NB4 (cell line): ENCODE measurements around the gene FBXO41.
A peak's percentile ranks its signal among the peaks of the same experiment; 100 is the strongest.

ENCODE experiments used
- DNase-seq: peaks from one replicate; pipeline ENCODE4 v3.0.0; 2010; ENCODE audit warnings: low read depth
- H3K4me3 ChIP-seq: one replicate; pipeline ENCODE4 v1.5.1; 2011; ENCODE audit warnings: mild to moderate bottlenecking, low read depth, low read length, moderate library complexity
- MYC ChIP-seq: IDR thresholded peaks from 2 replicates; pipeline ENCODE4 v1.6.1; 2011; ENCODE audit warnings: low read depth, low read length
- POLR2A ChIP-seq: IDR thresholded peaks from 2 replicates; pipeline ENCODE4 v1.6.1; 2011; ENCODE audit warnings: mild to moderate bottlenecking; ENCODE audit not compliant: insufficient read length; ENCODE audit errors: extremely low read depth
- TF ChIP-seq, protein P1 (sequence below): IDR thresholded peaks from 2 replicates; pipeline ENCODE4 v1.6.1; 2011; ENCODE audit warnings: low read depth, low read length
- TF ChIP-seq, protein P2 (sequence below): IDR thresholded peaks from one replicate; pipeline ENCODE4 v1.5.1; 2012; ENCODE audit warnings: low read depth, low read length

FBXO41 gene

DNA sequence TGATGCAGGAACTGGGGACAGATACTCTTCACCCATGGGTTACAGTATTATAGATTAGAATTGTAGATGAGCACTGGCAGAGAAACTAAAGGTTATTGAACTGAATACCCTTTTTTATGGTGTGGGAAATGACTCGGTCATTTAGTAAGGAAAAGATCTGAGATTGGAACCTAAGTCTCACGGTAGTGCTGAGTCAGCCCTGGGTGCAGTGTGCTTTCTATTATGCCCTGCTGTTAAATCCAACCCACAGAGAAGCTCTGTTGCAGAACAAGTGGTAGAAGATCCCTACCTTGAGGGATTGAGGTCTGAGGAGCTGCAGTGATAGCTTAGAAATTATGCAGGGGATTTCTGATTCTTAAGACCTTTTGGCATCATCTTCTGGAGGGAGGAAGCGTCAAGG is 37.4 kb downstream of the FBXO41 start:
- no peak for DNase-seq
- no peak overlapping the region for H3K4me3 ChIP-seq
- TF ChIP-seq POLR2A (no peak), MYC (no peak)
- TF ChIP-seq, protein P1, sequence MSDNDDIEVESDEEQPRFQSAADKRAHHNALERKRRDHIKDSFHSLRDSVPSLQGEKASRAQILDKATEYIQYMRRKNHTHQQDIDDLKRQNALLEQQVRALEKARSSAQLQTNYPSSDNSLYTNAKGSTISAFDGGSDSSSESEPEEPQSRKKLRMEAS = no peak
- TF ChIP-seq, protein P2, sequence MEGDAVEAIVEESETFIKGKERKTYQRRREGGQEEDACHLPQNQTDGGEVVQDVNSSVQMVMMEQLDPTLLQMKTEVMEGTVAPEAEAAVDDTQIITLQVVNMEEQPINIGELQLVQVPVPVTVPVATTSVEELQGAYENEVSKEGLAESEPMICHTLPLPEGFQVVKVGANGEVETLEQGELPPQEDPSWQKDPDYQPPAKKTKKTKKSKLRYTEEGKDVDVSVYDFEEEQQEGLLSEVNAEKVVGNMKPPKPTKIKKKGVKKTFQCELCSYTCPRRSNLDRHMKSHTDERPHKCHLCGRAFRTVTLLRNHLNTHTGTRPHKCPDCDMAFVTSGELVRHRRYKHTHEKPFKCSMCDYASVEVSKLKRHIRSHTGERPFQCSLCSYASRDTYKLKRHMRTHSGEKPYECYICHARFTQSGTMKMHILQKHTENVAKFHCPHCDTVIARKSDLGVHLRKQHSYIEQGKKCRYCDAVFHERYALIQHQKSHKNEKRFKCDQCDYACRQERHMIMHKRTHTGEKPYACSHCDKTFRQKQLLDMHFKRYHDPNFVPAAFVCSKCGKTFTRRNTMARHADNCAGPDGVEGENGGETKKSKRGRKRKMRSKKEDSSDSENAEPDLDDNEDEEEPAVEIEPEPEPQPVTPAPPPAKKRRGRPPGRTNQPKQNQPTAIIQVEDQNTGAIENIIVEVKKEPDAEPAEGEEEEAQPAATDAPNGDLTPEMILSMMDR = no peak

DNA sequence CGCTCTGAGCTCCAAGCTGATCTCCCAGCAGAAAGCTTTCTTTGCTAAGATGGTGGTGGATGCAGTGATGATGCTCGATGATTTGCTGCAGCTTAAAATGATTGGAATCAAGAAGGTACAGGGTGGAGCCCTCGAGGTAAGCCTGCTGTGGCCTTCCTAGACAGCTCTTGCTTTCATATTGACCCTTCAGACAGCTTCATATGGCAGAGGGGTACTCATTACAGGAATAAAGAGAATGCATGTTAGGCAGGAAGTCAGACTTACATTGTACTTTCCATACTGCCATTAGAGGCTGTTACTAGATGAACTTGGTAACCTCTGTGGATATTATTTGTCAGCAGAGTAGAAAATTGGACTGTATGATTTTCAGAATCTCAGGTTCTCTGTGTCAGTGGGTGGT is 39.7 kb downstream of the FBXO41 start:
- no peak overlapping the region for H3K4me3 ChIP-seq
- TF ChIP-seq MYC = no peak
- TF ChIP-seq, protein P2 = no peak
- TF ChIP-seq, protein P1 = no peak
- TF ChIP-seq POLR2A = no peak
- no peak for DNase-seq

DNA sequence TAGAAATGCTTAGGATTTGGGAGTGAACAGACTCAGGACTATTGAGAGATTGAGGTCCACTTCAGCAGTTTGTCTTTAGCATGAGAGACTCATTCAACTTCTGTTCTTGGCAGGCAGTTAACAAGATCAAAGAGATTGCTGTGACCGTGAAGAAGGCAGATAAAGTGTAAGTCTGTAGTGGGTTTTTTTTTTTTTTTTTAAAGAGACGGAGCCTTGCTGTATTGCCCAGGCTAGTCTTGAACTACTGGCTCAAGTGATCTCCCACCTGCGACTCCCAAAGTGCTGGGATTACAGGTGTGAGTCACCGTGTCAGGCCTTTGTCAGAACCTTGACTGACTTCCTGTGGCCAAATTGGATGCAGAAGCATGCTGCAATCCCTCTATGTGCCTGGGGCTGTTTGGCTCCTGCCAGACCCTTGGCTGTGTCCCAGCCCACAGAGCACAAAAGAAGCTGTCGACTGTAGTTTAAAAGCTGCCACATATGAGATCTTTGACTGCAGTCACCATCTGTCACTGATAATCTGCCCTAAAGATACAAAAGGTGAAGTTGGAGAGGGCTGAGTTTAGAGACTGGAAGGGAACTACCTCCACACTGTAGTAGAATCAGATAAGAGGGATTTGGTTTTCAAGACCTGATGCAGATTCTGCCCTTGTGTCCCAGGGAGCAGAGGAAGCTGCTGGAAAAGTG is 40.3 kb downstream of the FBXO41 start:
- no peak for TF ChIP-seq MYC
- TF ChIP-seq, protein P2 = no peak
- TF ChIP-seq, protein P1 = no peak
- TF ChIP-seq POLR2A = no peak
- no peak for DNase-seq
- H3K4me3 ChIP-seq = no peak overlapping the region

DNA sequence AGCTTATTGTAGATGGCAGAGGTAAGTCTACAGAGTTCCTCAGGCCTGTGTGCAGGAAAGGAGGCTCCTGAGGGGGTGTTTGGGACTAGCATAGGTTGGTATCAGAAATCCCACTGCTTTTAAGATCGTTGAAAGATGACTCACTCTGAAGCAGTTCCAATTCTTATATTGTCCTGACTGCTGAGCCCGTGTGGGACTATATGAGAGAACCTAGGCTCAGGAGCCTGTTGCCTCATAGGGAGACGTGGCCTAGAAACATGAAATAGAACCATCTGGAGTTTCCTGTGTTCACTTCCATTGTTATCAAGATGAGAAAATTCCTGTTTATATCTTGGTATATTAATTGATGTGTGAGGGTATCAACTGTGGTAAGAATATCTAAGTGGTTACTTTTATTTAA is 44.5 kb downstream of the FBXO41 start:
- H3K4me3 ChIP-seq = peak overlapping the region; percentile 12
- no peak for DNase-seq
- TF ChIP-seq MYC = no peak
- TF ChIP-seq POLR2A = no peak
- TF ChIP-seq, protein P2 = no peak
- TF ChIP-seq, protein P1 = no peak

DNA sequence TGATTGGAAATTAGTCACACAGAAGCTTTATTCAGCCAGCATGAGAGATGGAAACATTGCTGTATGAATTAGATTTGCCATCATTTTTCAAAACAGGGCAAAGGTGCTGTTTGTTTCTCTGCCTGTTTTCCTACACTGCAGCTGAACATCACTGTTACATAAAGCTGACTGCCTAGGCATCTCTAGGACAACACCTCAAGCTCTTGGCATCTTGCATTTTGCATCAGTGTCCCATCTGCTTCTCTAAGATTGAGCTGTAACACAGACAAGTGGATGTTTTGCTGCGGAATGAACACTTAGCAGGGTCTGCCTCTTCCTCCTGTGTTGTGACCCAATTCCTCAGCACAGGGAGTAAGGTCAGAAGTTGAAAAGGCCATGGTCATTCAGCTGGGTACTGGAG is 45.3 kb downstream of the FBXO41 start:
- DNase-seq = no peak
- TF ChIP-seq, protein P2 = no peak
- TF ChIP-seq, protein P1 = no peak
- TF ChIP-seq POLR2A = no peak
- no peak for TF ChIP-seq MYC
- H3K4me3 ChIP-seq = peak overlapping the region; percentile 32
